Measurements from ENCODE around the gene LPAR2.

The LPAR2 gene

DNA sequence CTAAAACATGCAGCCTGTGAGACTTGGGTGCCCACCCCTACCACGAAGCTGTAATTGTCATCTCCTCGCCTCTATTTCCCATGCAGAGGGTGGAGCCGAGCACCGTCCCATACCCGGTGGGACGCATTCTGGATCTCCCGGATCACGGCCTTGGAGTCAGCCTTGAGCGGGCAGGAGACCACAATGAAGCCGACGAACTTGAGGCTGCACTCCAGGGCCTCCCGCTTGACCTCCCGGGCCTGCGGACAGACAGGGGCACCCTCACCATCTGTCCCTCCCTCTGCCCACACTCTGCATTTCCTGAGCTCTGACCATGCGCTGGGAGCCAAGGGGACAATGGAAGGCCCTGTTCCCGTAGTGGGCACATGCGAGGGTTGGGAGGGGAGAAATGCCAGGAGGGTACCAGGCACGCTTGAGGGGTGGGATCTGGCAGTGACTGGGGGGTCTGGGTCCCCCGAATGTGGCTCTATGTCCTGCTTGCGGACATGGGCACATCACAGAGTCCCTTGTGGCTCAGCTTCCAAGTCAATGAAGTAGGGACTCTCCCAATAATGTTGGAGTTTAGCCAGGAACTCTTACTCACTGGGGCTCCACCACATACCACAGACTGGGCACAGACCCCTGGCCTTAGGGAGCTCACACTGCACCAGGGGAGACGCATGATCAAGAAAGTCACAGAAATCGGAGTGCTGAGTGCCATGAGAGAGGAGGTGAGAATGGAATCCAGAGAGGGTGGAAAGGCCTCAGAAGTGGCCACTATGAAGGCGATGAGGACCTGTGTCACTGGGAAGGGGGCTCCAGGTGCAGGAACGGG lies 24.7 kb upstream of the LPAR2 start:
- DNase-seq = no peak

DNA sequence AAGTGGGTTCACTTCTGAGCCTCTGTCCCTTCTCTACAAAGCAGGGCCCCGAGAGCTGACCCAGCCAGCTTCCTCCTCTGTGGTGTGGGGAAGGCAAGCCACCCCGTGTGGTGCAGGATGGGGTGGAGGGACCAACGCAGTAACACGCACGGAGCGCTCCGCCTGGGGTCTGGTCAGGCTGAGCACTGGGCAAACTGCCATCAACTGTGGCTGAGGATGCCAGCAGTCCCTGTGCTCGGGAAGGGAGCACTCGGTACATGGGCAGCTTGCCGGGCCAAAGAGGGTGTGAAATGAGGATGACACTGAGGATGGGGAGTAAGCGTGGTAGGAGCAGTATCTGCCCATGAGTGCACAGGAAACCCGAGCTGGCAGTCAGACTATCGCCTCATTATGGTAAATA lies 23.1 kb upstream of the LPAR2 start:
- no peak for DNase-seq

DNA sequence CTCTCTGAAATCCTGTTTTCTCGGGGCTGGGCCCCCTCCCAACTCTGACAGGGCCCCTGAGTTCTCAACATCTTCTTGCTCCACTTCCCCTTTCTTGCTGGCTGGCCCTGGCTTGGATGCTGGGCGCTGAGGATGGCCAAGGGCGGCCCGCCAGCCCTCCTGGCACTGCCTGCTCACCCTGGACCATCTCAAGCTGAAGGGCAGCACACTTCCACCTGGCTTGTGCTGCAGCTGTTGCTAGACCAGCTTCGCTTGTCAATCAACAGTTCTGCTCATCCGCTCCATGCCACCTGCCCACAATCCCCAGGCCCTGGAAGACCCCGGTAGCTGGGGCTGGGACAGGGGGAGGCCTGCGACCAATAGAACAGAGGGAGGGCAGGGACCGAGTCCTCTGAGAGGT lies 22.3 kb upstream of the LPAR2 start:
- no peak for DNase-seq

DNA sequence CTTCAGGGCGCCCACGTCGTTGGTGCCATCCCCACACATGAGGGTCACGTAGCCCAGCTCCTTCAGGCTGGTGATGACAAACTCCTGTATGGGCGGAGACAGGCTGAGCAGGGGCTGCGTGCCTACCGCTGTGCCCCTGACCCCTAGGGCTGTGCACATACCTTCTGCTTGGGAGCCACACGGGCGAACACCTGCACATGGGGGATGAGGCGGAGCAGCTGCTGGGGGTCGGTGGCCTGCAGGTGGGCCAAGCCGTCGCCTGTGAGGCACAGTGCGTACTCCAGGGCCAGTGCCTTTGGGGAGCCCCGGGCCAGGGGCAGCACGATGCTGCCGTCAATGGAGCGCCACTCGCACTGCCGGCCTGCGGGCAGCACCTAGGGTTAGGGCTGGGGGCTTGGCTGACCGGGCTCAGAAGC lies 21.6 kb upstream of the LPAR2 start:
- DNase-seq = no peak

DNA sequence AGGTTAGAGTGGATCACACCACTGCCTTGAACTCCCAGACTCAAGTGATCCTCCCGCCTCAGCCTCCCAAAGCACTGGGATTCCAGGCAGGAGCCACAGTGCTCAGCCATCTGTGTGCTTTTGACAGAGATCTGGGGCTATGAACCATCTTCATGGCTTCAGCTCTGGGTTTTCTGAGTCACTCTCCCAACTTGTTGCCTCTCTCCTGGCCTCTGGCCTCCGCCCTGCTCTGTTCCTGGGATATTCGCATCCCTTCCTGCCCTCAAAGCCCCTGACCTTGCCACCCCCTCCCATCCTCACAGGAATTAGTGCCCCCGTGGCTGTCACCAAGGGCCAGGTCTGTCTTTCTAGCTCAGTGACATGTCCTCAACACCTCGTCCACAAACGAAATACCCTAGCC lies 21.1 kb upstream of the LPAR2 start:
- DNase-seq = no peak

DNA sequence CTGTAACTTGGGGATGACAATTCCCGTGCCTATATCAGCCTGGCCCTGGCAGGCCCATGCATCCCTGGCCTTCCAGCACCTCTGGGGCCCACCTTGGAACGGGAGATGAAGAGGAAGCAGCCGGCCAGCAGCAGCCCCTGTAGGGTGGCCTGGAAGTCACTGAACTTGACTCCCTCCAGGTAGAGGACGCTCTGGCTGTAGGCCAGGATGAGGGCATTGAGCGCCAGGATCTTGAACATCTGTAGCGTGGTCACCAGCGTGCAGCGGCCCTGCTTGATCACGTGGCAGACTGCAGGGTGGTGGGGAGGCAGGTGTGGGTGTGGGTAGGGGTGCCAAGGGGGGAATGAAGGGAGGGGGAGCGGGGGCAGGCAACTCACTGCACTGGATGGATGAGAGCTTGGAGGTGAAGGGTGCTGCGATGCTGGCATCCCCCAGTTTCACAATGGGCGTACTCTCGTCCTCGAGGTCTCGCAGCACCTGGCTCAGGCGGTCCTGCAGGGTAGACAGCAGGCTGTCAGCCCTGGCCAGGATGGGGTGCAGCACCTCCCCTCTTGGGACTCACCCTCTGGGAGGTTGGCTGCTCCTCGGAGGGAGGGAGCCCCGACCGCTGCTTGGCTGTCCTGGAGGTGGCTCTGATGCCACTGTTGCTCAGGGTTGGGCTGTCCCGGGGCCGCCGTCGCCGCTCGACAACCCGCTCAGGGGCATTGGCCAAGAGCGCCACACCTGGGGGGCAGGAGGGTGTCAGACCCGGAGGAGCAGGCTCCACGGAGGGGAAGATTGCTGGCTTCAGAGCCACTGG lies 19.2 kb upstream of the LPAR2 start:
- no peak for DNase-seq

DNA sequence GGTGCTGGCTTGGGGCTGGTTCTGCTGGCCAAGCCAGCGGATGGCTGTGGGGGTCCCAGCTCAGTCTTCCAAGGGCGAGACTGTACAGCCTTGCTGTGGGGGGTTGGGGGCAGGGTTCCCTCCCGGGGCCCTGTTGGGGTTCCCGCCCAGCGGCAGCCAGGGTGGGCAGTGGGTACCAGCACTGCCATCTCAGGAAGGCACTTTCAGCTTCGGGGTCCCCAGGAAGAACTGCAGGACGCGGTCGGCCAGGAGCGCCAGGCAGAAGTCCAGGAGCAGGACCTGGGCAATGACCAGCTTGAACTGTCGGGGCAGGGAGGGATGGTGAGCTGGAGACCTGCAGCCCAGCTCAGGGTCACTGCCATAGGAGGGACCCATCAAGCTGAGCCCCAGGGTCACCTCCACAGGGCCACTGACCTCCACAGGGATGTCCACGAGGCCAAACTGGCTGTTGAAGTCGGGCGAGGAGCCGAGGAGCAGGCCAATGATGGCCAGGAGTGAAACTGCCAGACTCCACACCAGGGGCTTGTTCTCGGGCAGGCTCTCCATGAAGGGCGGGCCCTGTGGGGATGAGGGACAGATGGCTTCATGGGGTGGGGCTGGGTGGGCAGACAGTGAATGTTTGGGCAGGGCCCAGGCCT lies 17.3 kb upstream of the LPAR2 start:
- DNase-seq = no peak

DNA sequence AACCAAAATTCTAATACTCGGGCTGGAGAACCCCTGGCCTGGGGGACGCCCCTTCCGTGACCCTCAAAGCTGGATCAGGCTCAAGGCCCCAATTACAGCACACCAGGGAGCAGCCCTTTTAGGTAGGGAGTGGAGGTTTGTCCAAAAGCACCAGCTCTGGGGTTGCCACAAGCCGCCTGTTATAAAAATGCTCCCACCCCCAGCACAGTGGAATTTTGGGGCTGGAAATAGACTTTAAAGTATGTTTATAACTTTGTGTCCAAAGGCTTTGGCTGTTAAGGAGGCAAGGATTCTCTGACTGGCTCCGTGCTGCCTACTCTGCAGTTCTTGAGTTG lies 16.0 kb upstream of the LPAR2 start:
- no peak for DNase-seq

DNA sequence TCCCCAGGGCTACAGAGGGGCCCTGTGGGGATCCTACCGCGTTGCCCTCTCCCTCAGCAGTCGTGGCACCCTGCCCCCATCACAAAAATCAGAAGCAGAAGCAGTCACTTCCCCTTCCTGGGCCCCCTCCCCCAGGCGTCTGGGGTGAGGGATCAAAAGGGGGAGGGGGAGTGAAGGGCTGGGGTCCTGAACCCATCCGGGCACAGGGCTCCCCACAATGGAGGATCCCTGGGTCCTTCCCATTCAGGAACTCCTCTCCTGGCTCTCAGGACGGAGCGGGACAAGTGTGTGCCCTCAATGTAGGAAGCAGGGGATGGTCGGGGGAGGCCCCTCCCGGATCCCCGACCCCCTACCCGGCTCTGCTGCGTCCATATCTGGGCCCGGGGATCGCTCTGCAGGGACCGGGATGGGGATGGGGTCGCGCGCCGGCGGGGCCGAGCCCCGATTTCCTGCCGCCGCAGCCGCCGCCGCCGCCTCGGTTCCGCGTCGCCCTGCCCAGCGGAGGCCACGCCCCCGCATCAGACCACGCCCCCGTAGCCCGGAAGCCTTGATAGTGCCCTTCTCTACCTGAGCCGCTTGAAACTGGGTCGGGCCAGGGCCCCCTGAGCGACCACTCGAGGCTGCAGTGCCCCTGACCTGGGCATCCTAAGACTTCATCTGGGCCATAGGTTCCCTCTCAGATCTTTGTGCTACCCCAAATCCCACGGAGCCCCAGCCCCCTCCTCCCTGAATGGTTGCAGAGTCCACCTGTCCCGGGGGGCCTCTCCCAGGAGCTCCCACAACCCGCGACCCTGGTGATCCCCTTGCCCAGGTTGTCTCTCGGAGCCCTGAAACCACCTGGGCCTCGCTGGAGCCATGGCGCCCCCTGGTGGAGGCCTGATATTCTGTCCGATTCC lies 15.4 kb upstream of the LPAR2 start, which contains the start of gene GMIP:
GMIP (minus strand) TSS at position 500 of the 896 bp plus-strand sequence; CDS start at position 372, 128 bp downstream.
- DNase-seq = peak; percentile 45

DNA sequence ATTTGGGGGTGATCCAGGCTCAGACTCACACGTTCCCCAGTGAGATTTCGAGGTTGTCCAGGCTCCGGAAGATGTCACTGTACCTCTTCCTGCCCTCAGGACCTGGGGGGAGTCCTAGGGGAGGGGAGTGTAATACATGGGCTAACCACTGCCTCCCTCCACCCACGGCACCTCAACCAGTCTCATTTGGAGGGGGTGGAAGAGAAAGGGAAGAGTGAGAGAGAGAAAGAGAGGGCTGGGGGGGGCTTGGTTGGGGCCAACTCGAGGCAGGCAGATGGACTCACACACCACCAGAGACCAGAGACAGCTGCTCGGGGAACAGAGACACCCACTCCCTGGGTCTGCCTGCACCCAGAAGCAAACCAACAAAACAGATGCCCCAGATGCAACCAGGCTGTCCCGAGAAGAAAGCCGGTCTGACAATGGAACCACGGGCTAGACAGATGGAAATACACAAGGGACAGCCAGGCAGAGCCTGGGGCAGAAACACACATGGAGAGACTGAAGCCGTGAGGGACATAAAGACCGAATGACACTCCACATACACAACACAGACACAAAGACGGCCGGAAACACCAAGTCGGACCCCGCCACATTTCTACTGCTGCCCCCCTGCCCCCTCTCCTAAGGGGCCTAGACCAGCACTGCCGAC lies 14.6 kb upstream of the LPAR2 start:
- DNase-seq = peak; percentile 7

DNA sequence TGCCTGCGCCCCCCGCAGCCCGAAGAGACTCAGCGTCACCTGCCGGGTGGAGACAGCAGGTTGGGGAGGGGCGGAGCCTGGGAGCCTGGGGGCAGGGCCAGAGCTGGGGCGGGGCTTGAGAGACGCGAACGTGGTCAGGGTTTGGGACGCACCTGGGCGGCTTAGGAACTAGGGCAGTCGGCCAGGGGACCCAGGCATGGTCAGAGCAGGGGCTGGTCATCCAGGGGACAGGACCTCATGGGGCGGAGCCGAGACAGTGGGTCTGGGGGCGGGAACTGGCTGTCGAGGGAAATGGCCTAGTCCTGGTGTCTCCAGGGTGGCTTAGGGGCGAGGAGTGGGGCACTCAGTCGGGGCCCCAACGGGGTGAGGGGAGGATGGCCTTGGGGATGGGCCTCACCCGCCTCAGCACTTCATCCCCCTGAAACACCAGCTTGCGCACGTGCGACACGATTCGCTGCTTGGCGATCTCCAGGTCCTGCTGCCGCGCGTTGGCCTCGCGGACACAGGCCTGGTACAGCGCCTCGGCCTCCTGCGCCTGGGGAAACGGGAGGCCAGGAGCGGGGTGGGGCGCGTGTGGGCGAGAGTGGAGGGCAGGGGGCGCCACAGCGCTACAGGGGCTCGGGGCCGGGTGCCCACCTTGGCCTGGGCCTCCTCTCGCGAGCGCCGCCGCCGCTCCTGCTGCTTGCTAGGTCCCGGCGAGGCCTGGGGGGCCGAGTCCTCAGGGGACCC lies 9.7 kb upstream of the LPAR2 start:
- no peak for DNase-seq

DNA sequence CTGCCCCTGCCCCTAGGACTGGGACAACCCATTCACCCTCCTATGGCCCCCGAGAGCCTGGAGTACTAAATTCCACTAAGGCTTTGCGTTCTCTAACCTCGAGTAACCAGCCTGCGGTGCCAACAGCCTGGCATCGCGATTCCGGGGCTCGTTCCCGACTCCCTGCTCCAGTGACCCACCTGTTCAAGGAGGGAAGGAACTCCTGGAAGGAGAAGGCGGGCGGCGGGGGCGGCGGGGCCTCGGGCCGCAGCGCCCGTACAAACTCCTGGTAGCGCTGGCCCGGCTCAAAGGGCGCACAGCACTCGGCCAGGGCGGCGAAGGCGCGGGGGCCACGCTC lies 9.1 kb upstream of the LPAR2 start:
- DNase-seq = no peak

DNA sequence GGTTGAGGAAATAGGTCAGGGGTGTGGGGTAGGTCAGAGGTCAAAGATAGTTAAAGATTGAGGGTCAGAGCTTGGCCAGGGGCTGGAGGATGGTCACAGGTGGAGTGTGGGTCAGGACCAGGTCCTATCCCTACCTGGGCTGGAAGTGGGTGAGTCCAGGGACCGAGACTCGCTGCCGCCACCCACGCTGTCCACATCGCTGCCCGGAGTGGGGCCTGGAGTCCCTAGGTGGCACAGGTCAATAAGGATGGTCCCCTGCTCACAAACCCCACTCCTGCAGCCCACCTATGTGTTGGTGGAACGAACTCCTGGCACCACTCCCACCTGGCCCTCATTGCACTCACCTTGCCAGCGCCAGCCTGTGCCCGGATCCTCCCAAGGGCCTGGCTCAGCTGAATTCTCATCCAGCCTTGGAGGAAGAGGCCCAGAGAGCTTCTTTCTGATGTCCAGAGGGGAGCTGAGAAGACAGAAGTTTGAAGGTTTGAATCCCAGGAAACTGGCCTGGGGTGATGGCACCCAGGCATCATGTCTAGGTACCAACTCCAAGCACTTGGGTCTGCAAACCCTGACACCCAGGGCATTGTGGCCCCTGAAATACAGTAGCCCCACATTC lies 8.7 kb upstream of the LPAR2 start:
- no peak for DNase-seq

DNA sequence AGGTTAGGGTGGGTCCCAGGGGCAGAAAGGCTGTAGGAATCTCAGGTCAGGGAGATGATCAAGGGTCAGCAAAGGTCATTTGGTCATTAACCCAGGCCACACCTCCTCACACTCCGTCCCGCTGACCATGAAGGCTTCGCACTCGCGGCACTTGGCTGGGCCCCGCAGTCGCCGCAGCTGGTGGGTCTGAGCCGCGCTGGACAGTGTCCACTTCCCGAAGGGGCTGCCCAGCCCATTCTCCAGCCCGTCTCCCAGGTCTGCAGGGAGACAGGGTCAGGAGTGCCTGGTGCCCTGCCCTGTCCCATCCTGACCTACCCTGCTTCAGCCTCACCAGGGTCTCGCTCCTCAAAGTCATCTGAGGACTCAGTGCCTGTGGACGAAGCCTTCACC lies 7.3 kb upstream of the LPAR2 start:
- no peak for DNase-seq

DNA sequence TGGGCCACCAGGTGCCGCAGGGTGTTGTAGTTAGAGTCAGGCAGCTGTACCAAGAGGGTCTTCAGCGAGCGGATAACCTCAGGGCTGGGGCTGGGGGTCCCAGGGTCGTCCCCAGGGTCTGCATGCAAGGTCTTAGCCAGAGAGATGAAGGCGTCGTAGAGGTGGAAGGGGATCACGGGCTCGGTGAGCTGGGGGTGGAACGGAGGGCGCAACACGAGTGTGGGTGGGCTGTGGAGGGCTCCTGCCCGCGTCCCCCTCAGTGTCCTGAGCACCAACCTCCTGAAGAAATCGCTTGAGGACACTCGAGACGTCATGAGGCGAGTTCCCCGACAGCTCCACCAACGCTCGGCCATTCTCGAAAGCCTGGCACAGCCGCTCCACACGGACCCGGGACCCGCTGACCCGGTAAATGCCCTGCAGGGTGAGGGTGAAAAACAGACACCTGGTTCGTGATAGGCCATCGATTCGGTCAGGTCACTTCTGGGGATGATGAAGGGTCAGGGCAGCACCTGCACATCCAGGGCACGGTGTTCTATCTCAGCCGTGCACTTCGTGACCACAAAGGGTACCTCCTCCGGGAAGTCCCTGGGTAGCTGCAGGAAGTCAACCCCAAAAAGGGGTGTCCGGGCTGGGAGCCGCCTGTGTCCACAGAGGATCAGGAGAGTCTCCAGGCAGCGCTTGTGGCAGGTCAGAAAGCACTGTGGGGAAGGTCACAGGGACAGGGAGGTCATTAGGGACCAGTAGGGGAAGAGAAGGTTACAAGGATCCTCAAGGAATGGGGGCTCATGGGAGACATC lies 6.7 kb upstream of the LPAR2 start:
- DNase-seq = no peak

DNA sequence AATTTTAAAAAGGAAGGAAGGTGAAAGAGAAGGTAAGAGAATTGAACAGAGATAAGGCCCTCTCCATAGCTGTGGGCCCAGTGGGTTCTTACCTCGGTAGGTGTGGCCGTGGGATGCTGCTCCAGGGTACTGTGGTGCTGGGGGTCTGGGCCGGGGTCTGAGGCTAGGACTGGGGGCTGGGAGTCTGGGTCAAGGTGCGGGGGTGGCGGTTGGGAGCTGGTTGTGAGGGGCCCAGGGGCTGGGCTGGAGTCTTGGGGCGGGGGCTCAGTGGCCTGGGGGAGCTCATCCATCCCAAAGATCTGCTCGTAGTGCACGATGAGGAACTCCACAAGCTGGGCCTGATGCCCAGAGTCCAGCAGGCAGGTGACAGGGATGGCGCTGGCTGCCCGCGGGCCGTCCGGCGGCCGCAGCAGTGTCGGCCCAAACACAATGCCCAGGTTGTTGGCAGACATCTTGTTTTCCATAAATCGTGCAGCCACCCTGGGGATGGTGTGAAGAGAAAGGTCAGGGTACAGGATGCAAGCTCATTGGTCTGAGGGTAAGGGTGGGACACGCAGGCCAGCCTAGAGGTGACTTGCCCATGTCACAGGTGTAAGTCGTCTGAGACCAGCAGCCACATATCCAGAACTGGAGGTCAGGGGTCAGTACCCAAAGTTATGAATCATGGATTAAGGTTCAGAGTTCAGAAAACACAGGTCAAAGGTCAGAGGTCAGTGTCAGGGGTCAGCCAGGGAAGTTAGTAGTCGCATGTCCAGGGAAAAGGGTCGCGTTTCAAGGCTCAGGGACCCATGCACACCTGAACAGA lies 5.9 kb upstream of the LPAR2 start:
- DNase-seq = no peak

DNA sequence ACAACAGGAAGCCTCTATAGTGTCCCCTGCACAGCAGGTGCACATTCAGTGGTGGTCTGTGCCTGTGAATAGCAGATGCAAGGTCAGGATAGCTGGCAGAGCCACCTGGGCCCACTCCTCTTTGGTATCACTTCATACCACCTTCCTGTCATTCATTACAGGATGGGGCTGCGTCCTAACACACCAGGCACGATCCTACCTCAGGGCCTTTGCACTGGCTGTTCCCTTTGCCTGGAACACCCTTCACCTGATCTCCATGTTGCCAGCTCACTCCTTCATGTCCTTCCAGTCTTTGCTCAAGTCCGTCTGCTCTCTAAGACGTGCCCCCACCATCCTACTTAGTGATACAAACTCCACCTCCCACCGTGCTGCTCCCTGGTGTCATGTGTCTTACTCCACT lies 4.6 kb upstream of the LPAR2 start:
- DNase-seq = no peak

DNA sequence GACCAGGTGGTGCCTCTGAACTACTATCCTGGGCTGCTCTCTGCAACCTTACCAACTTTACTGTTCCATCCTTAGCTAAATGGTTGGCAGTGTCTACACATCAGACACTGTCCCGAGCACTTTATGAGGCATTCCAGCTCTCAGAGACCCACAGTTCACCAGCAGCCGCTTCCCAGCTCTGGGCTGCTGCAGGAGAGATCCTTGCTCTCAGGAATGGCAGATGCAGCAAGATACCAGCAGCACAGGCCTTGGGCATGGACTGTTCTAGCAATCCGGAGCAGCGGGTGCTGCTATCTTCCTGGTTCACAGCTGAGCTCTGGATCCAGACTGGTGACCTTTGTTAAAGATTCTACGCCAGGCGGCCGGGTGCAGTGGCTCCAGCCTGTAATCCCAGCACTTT lies 3.3 kb upstream of the LPAR2 start:
- no peak for DNase-seq

DNA sequence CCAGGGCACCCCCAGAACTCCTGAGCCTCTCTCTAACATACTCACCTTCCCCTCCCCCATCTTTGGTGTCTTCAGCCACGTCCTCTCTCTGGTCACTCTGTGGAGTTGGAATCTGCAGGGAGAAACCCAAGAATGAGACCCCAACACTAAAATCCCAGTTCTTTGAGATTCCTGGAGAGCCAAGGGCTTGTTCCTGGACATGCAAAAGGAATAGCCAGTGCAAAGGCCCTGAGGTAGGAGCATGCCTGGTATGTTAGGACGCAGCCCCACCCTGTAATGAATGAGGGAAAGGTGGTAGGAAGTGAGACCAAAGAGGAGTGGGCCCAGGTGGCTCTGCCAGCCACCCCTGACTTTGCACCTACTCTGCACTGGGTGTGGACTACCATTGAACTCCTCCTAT lies 2.4 kb upstream of the LPAR2 start:
- no peak for DNase-seq

DNA sequence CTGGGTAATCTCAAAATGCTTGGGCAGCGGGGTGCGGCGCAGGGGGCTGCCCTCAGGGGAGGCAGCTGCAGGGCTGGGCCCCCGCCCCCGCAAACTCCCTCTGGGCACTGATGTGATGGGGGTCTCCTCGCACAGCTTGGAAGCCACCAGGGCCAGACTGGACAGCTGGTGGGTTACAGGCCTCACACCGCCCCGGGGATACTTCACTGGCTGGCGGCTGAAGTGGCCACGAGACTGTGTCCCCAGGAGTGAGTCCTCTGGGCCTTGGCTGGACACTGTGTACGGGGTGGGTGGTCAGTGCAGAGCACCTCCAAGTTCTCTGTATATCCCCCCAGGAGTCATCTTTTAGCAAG lies 2.0 kb upstream of the LPAR2 start:
- DNase-seq = no peak

All from NCI-H510A treated with DMSO at 0.1 percent for 48 hours (cell line).